Activated CD8-positive, alpha-beta T cell treated with anti-CD3 and anti-CD28 coated beads for 36 hours (primary cell): Measurements from ENCODE around the gene ALDH5A1. TPM values are rescaled to one million over a fixed set of nuclear protein-coding genes. Genes with fewer than 3 reads are reported as not detected.

Experiments
- ATAC-seq: fragments of 200-7000 bp; cut with Tn5 transposase; one replicate; pipeline ENCODE4 v1.10.0; 2021; ENCODE audit warnings: mild to moderate bottlenecking, moderate library complexity
- CTCF ChIA-PET: fragments of 350-600 bp; sonication (Branson Sonifier 250); formaldehyde crosslinking; loops from one replicate; lab custom pipeline; 2021; ENCODE audit warnings: antibody characterized with exemption; lab: Charles Lee
- POLR2A ChIA-PET: fragments of 350-600 bp; sonication (Branson Sonifier 250); formaldehyde crosslinking; loops from one replicate; lab custom pipeline; 2021; ENCODE audit warnings: antibody characterized with exemption; lab: Charles Lee
- DNase-seq: peaks from one replicate; pipeline ENCODE4 v3.0.0-alpha.2; 2020
- H3K27ac Mint-ChIP-seq: one replicate; pipeline ENCODE4 v1.8.0; 2021; ENCODE audit warnings: mild to moderate bottlenecking, mixed read lengths
- H3K27me3 Mint-ChIP-seq: one replicate; pipeline ENCODE4 v1.8.0; 2021; ENCODE audit warnings: mixed read lengths
- H3K36me3 Mint-ChIP-seq: one replicate; pipeline ENCODE4 v1.8.0; 2021; ENCODE audit warnings: low read depth, mixed read lengths
- H3K4me1 Mint-ChIP-seq: one replicate; pipeline ENCODE4 v1.8.0; 2021; ENCODE audit warnings: low read depth, mixed read lengths
- H3K4me3 Mint-ChIP-seq: one replicate; pipeline ENCODE4 v1.8.0; 2021; ENCODE audit warnings: mild to moderate bottlenecking, moderate library complexity, mixed read lengths
- H3K9me3 Mint-ChIP-seq: one replicate; pipeline ENCODE4 v1.8.0; 2021; ENCODE audit warnings: mixed read lengths
- intact Hi-C: fragments of 100-400 bp; cut with micrococcal nuclease; formaldehyde crosslinking; loops from one replicate; pipeline ENCODE4 v1.10.0; 2022
- total RNA-seq, 2 experiments: library from RNA; stranded (reverse); gene quantifications; one replicate each; pipeline ENCODE4 v1.2.3, GENCODE V29; 2021
- TF ChIP-seq, protein P1 (sequence below): fragments of 200-600 bp; IDR thresholded peaks from one replicate; pipeline ENCODE4 v1.8.0; 2022; ENCODE audit warnings: antibody characterized with exemption, mild to moderate bottlenecking

The ALDH5A1 gene
- total RNA-seq, 2 experiments from 2014 or later: 20.7 to 20.8 TPM

GRCh38 chr6:24448828-24449525 lies 45.8 kb upstream of the ALDH5A1 start:
- Mint-ChIP-seq H3K9me3 (no peaks in the 10 kb centered on the region), H3K27me3 (no peaks in the 10 kb centered on the region), H3K36me3 (no peaks in the 10 kb centered on the region), H3K4me3 (no peak overlapping the region), H3K27ac (no peak overlapping the region), H3K4me1 (no peaks in the 10 kb centered on the region)
- ATAC-seq (no peak), DNase-seq (no peak)
- ChIA-PET CTCF (interaction anchor here (0.8 kb wide), 1 partner anchor 18 kb away, joined by 3 read pairs; no protein-coding TSS in a partner anchor), POLR2A (no interaction called here)
- TF ChIP-seq, protein P1, sequence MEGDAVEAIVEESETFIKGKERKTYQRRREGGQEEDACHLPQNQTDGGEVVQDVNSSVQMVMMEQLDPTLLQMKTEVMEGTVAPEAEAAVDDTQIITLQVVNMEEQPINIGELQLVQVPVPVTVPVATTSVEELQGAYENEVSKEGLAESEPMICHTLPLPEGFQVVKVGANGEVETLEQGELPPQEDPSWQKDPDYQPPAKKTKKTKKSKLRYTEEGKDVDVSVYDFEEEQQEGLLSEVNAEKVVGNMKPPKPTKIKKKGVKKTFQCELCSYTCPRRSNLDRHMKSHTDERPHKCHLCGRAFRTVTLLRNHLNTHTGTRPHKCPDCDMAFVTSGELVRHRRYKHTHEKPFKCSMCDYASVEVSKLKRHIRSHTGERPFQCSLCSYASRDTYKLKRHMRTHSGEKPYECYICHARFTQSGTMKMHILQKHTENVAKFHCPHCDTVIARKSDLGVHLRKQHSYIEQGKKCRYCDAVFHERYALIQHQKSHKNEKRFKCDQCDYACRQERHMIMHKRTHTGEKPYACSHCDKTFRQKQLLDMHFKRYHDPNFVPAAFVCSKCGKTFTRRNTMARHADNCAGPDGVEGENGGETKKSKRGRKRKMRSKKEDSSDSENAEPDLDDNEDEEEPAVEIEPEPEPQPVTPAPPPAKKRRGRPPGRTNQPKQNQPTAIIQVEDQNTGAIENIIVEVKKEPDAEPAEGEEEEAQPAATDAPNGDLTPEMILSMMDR: no peak
- intact Hi-C loops: no loop called here

DNA sequence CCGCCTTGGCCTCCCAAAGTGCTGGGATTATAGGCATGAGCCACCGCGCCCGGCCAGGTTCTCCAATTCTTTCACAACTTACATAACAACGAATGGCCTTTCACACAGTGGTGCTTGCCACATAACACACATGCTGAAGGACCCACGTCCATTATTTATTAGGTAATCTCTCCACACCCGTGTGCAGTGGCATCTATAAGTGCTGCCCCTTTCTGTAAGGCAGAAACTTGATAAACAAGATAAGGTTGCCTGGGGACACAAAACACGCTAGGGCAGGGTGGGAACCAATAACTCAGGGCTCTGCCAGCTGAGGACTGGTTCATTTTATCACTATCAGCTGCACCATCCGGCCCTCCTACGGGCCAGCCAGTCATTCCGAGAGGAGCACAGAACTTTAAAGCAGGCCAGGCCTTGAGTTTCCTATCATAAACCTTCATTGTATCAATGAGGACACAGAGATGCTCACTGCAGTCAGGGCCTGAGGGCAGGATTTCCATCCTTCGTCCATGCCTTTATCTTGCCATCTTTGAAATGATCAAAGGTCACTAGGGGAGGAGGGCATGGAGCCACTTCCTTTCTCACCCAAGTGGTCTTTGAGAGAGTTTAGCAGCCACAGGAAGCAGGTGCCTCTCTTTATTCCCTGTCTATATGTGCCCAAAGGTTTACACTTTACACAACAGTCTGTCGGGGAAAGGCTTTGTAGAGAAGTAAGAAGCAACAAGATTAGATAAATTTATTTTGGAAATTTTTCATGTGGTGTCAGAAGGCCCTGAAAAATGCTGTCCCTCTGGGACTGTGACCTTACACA lies 43.0 kb upstream of the ALDH5A1 start:
- Mint-ChIP-seq H3K4me3 (no peak overlapping the region), H3K36me3 (no peaks in the 10 kb centered on the region), H3K9me3 (no peaks in the 10 kb centered on the region), H3K27ac (no peak overlapping the region), H3K4me1 (no peaks in the 10 kb centered on the region), H3K27me3 (no peaks in the 10 kb centered on the region)
- intact Hi-C loops: no loop called here
- no peak for ATAC-seq
- TF ChIP-seq, protein P1: no peak
- POLR2A ChIA-PET: no interaction called here
- DNase-seq: no peak
- CTCF ChIA-PET: no interaction called here

DNA sequence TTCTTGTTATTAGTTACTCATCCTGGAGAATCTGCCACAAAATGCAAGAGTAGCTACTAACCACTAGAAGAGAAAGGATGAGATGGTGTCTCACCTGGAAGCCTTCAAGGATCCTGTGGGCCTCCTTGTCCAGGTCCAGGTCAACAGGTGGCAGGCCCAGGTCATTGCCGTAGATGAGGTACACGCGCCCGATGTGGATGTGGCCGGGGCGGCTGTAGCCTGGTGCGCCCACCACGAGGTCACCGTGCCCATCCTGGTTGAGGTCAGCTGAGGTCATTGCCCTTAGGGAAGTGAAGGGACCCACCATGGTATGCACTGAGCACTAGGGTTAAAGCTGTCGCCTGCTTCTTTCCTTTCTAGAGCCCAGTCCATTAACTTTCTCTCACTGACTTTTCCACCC lies 40.8 kb upstream of the ALDH5A1 start:
- Mint-ChIP-seq H3K4me3 (no peak overlapping the region), H3K9me3 (no peaks in the 10 kb centered on the region), H3K27me3 (no peaks in the 10 kb centered on the region), H3K4me1 (no peaks in the 10 kb centered on the region), H3K27ac (no peak overlapping the region), H3K36me3 (no peaks in the 10 kb centered on the region)
- TF ChIP-seq, protein P1: no peak
- DNase-seq (no peak), ATAC-seq (no peak)
- ChIA-PET POLR2A (no interaction called here), CTCF (interaction anchor here (2.3 kb wide), 1 partner anchor 24 kb away, joined by 6 read pairs; no protein-coding TSS in a partner anchor)
- intact Hi-C loops: no loop called here

DNA sequence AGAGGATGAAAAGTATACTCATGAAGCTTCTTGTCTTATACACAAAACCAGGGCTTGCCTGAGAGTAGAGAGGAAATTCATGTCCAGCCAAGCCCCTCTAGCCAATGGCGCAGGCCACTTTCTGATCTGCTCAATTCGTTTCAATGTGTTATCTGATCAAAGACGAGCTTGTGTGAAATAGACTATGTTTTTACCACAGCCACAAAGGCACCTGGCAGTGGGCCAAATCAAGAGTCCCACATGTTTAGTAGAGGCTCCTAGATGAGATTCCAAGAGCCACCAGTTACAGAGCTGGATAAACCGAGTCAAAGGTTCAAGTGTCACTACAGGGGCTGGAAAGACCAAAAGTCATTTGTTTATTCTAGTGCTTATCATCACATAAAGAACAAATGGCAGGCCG lies 40.3 kb upstream of the ALDH5A1 start:
- TF ChIP-seq, protein P1: no peak
- no peaks in the 10 kb centered on the region for H3K9me3 Mint-ChIP-seq
- intact Hi-C loops: no loop called here
- ChIA-PET POLR2A (no interaction called here), CTCF (interaction anchor here (2.3 kb wide), 1 partner anchor 24 kb away, joined by 6 read pairs; no protein-coding TSS in a partner anchor)
- no peaks in the 10 kb centered on the region for H3K27me3 Mint-ChIP-seq
- no peak for ATAC-seq
- no peak overlapping the region for H3K27ac Mint-ChIP-seq
- no peak overlapping the region for H3K4me3 Mint-ChIP-seq
- no peaks in the 10 kb centered on the region for H3K4me1 Mint-ChIP-seq
- DNase-seq: no peak
- H3K36me3 Mint-ChIP-seq: no peaks in the 10 kb centered on the region

DNA sequence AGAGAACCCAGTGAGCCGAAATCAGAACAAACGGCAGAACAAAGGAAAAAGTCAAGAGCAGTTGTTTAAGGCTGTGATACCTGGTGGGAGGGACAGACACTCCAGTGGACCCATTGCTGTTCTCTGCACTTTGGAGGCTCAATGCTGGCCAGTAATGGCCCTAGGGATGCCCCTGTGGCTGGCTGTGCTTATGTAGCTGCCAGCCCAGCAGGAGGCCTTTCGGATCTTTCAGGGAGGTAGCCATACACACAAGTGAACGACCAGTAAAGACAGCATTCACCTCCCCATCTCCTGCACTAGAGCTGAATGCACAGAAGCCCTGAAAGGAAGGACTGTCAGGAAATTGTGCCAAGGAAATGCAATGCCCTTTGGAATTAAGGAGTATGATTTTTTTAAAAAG lies 39.7 kb upstream of the ALDH5A1 start:
- TF ChIP-seq, protein P1: no peak
- H3K4me1 Mint-ChIP-seq: no peaks in the 10 kb centered on the region
- no peak overlapping the region for H3K4me3 Mint-ChIP-seq
- H3K27ac Mint-ChIP-seq: no peak overlapping the region
- intact Hi-C loops: no loop called here
- H3K9me3 Mint-ChIP-seq: no peaks in the 10 kb centered on the region
- ATAC-seq (no peak), DNase-seq (no peak)
- CTCF ChIA-PET: interaction anchor here (2.3 kb wide), 1 partner anchor 25 kb away, joined by 6 read pairs; no protein-coding TSS in a partner anchor
- POLR2A ChIA-PET: no interaction called here
- H3K36me3 Mint-ChIP-seq: no peaks in the 10 kb centered on the region
- H3K27me3 Mint-ChIP-seq: no peaks in the 10 kb centered on the region
